Endometrium (tissue), 2 donors: ENCODE data around the gene MCU.
"Not testable (repeated sequence)": the region's sequence is repeated elsewhere in the genome, so short reads cannot be mapped to it uniquely, and the experiment has no call there.

Experiments
- FAIRE-seq: peaks from 2 replicates; lab custom pipeline; 2012; peaks lifted over from hg19 to GRCh38; lab: Jason Lieb, UNC
- donor health status: control.
- donor health status: control.

The MCU gene

DNA sequence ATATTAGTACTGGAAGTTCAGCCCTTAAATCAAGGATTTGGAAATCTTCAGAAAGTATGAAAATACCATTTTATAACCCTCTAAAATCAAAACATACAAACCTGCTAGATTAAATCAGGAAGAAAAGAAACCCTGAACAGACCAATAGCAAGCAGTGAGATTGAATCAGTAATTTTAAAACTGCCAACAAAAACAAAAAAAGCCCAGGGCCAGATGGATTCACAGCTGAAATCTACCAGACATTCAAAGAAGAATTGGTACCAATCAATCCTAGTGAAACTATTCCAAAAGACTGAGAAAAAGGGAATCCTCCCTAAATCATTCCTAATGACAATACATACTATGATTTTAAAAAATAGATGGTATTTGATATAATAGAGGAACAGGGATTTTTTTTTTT is 70.1 kb downstream of the MCU start:
- peak; percentile 68 for FAIRE-seq

DNA sequence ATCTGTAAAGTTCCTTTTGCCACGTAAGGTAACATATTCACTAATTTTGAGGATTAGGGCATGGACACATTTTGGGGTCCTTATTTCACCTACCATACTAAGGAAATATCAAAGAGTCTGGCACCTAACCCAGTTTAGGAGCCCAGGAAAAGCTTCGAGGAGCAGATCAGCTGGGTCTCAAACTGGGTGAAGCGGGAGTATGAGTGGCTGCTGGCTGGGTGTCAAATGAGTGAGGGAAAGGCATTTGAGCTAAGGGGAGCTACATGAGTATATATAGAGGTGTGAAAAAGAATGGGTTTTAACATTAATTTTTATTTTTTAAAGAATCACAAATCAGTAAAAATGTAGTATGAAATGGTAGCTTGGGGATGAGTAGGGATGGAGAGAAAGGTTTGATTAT is 71.3 kb downstream of the MCU start:
- FAIRE-seq: no peak

DNA sequence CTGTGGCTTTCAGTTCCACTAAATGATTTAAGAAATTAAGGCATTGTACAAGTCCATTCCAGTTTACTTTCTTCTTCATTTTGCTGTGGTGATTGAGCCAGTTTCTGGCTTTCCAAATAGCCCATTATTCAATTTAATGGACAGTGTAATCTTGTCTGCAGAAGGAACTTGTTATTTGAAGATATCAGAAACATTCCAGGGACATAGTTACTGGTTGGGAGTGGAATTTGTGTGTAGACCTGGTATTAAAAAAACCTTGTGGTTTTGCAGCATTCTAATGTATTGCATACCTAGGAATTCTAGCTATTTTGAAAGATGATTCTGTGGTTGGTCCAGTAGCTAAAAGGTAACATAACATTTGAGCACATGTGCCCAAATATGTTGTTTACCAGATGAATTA is 72.2 kb downstream of the MCU start:
- peak; percentile 63 for FAIRE-seq

DNA sequence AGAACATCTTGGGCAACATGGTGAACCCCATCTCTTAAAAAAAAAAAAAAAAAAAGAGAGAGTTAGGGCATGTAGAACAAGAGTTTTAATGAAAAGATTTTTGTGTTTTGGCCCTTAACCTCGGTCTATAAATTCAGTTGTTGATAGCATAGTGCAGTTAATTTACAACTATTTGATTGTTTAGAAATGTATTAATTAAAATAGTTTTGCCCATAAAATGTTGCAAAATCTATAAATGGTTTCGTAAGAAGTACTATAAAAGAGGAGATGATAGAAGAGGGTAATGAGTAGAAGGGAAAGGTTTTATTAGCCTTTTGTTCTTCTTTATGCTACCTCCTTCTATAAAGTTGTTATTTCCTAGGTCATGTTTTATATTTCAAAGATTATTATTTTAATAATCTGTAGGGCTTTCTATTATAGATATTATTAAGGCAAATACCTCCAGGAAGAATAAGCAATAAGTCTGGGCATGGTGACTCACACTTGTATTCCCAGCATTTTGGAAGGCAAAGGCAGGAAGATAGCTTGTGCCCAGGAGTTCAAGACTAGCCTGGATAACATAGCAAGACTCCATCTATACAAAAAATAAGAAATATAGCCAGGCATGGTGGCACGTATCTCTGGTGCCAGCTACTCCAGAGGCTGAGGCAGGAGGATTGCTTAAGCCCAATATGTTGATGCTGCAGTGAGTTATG is 73.3 kb downstream of the MCU start:
- peak; percentile 63 for FAIRE-seq

DNA sequence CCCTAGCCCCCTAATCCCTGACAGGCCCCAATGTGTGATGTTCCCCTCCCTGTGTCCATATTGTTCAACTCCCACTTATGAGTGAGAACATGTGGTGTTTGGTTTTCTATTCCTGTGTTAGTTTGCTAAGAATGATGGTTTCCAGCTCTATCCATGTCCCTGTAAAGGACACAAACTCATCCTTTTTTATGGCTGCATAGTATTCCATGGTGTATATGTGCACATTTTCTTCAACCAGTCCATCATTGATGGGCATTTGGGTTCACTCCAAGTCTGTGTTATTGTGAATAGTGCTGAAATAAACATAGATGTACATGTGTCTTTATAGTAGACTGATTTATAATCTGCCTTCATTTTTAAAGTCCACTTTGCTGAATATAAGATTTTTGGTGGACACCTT is 79.3 kb downstream of the MCU start:
- FAIRE-seq: not testable (repeated sequence)

DNA sequence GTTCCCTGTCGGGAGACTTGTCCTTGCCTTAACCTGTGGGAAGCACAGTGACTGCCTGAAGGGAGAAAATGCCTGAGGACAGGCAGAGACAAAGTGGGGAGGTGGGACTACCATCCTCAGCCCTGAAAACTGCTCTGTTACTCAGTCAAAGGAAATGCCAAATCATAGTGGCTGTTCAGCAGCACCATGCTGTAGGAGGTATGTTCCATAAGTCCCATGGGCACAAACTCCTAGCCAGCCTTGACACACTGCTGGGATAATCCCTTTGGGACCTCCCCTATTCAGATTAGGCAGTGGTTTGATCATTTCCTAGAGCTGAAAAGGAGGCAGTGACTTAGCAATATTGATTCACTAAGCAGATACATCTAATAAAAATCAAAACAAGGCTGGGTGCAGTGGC is 80.1 kb downstream of the MCU start:
- FAIRE-seq: no peak

DNA sequence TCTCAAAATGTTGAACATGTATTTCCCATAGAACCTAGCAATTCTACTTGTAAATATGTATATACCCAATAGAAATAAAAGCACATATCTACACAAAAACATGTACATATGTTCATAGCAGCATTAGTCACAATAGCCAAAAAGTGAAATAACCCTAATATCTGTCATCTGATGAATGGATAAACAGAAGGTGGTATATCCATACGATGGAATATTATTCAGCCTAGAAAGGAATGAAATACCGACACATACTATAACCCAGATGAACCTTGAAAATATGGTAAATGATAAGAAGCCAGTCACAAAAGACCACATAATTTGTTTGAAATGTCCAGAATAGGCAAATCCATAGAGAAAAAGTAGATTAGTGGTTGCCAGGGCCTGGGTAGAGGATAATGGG is 87.9 kb downstream of the MCU start:
- FAIRE-seq: no peak

DNA sequence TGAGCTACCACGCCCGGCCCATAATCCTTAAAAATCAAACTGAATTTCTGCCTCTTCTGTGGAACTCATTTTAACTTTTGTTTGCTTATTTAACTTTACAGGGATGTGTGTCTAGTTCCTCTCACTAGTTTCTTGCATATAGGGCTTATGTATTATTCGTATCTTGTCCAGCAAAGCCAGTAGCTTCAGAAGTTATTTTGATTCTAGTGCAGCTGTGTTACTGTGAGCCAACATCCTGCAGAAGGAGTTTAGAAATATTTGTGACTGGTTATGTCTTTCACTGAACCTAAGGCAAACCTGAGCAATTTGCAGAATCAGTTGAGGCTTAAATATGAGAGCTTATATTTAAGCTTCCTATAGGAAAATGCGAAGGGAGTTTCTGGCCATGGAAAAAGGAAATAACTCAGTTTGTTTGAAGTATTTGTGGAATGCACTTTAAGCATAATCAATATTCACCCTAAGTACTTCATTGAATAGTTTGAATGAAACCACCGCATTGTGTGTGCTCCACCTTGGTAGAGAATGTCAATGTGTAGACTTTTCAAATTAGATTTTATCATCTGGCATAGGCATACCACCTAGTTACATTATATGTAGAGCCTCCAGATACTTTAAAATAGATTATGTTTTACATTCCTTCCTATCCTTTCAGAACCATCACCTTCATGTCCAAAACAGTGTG is 90.8 kb downstream of the MCU start:
- FAIRE-seq: no peak

DNA sequence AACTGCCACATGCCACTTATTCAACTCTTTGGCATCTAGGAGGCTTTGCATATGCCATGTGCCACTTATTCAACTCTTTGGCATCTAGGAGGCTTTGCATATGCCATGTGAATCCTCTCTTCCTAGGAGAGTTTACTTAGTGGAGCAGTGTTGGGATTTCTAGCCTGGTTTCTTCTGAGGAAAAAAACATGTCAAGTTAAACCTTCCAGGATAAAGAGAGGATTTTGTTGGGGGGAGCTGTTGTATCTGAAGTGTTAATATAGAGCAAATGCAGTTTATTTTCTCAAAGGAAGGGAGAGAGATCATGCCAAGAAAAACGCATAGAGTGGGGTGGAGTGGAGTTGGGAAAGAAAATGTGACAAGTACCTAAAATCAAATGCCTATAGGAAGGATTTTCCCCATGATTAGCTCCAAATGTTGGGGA is 91.5 kb downstream of the MCU start:
- FAIRE-seq: no peak

DNA sequence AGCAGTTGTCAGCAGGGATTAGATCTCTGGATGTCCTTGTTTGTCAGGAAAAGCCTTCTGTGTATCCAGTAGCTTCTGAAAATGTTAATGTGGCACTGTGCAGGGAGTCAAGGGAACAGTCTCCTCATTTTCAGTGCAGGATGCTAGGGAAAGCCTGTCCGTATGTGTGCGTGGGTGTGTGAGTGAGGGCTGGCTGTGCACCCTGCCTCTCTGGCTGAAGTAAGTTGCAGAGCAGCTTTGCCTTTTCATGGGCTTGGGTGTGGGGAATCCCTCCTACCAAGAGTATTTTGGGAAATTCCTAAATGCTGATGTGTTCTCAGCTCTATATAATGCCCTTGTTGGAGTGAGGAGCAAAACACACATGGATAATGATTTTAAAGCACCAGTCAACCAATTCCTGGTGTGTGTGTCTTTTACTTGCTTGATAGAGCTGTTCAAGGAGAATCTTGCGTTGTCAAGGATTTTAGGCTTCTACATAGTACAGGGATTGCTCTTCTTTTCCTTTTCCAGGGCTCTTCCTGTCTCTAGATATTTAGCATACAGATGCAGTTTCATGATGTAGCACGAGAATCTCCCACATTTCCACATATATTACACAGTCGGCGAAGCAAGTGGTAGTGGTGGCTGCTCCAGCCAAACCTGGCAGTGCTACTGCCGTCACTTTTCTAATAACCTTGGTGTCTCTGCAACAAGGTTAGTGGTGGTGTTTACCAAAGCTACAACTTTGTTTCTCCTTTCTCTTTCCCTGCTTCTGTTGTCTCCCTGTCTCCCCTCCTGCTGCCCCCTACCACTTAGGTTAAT is 92.8 kb downstream of the MCU start:
- no peak for FAIRE-seq

DNA sequence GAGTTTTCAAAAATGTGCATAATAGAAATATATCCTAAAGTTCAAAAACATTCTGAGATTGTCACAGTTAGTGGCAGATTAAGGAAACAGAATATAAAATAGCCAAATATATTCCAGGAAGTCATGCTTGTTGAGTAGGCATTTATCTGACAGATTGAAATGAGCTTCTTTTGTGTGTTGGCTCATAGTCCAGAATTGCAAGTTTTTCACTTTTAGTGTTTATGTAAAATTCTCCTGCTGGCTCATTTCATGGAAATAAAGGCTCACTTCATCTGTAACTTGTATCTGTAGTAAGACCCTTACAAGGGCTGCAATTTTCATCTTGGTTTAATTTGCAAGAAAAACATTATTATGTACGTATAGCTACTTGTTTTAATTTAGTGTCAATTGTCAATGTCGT is 93.5 kb downstream of the MCU start:
- FAIRE-seq: no peak

DNA sequence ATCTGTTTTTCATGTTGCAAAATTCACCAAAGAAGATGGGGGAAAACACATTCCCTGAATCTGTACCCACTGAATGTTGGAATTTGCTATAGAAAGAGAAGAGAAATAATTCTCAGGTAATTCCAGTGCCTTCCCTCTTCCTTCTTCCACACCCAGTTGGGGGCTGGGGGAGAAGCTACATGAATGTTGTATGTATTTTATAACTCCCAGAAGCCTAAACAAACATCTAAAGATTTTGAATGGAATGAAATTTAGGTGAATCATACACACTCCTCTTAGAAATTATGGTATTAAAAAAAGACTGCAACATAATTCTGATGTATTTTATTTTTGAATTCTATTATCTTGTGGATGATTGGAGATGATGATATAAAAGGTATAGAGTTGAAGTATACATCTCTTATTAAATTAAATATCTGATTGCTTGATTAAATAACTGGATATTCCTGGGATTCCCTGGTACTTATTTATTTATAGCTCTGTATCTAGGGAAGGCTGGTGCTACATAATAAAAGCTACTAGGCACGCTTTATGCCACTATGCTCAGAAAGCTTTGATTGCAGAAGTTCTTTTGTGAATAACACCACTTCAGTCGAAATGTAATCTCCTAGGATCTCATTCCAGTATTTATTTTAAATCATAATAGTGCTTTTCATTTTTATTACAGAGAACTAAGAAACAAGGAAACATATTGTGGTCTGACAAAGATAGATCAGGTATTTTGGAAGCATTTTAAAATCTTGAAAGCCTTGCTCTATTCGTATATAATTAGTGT is 98.5 kb downstream of the MCU start:
- no peak for FAIRE-seq

DNA sequence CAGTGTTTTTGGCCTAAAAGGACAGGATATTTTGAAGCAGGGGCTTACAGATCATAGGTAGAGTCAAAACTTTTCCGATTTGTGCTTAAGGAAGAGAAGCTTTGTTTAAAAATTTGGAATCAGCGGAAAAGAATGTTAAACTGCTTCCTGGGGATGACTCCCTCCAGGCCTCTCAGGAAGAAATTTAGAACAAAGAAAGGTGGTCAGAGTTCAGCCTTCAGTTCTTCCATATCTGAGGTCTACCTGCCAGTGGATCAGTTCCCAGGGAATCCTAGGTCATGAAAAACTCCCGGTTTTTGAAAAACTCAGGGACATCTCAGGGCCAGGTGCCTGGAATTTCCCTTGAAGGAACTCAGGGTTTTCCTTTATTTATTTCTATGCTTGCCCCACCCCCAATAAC is 100.3 kb downstream of the MCU start:
- no peak for FAIRE-seq

DNA sequence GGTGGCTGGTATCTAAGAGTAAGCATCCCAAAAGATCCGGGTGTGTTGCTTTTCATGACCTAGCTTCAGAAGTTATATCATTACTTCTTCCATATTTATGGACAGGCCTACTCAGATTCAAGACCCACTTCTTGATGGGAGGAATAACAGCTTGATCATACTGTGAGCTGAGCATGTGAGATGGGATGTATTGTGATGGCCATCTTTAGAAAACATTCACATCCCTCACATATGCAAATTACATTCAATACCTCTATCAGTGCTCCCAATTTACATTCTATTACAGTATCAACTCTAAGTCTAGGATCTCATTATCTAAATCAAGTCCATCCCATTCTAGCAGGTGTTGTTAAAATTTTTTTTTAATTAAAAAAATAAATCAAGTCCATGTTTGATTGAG is 101.8 kb downstream of the MCU start:
- no peak for FAIRE-seq

DNA sequence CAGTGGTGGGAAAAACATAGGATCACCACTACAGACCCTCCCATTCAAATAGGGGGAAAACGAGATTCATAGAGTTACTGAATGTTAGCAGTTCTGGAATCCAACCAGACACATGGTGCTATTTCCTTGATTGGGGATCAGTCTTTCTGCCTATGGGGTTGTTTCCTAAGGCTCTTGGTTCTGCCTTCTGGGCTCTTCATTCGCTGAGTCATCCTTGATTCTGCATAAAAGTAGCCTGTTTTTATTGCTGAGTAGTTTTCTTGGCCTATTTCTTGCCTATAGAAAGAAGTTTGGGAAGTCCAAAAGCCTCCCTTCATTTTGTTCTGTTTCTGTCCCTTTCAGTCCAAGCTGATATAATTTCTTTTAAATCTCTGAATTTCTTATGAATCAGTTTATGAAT is 102.3 kb downstream of the MCU start:
- no peak for FAIRE-seq

DNA sequence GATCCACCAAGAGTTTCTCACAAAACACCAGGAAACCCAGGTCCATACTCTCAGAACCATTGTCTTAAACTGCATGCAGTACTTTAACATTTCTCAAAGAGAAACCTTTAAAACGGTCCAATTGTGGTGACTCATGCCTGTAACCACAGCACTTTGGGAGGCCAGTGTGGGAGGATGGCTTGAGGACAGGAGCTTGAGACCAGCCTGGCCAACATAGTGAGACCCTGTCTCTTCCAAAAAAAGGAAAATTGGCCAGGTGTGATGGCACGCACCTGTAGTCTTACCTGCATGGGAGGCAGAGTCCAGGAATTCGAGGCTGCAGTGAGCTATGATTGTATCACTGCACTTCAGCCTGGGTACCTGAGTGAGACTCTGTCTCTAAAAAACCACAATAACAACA is 104.1 kb downstream of the MCU start:
- no peak for FAIRE-seq

DNA sequence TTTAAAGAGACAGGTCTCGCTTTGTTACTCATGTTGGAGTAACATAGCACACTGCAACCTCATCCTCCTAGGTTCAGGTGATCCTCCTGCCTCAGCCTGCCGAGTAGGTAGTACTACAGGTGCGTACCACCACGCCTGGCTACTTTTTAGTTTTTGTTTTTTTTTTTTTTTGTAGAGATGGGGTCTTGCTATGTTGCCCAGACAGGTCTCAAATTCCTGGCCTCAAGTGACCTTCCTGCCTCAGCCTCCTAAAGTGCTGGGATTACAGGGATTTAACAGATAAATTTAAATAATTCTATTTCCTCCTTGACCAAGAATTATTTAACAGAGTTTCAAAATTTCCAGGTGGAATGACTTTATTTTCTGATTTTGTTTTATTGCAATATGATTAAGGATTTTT is 104.6 kb downstream of the MCU start:
- FAIRE-seq: no peak

DNA sequence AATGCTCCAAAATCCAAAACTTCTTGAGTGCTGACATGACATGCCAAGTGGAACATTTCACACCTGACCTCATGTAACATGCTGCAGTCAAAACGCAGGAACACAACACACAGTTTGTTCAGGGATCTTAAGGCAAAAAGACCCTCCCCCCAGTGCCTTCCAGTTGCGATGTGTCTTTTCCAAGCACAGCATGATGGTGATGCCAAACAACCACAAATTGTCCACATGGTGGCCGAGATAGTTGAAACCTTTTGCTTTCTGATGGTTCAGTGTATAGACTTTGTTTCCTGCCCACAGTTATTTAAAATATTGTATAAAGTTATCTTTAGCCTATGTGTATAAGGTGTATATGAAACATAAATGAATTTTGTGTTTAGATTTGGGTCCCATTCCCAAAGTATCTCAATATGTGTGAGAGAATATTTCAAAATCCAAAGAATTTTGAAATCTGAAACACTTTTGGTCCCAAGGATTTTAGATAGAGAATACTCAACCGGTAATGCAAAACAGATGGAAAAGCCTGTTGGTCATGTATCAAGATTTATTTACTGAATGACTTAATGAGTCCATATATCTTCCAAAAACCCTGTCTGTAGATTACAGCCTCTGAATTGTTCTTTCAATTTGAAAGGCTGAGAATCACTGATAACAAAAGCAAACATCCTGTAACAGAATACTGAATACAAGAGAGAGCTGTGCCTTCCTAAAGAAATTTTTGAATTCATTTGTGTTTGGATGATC is 108.2 kb downstream of the MCU start:
- FAIRE-seq: no peak

DNA sequence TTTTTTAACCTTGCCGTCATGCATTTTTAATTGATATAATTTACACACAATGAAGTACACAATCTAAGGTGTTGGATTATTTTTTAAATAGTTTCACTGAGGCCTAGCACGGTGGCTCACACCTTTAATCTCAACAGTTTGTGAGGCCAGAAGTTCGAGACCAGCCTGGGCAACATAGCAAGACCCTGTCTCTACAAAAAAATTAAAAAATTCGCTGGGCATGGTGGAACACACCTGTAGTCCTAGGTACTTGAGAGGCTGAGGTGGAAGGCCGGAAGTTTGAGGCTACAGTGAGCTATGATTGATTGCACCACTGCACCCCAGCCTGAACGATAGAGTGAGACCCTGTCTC is 108.8 kb downstream of the MCU start:
- FAIRE-seq: no peak

DNA sequence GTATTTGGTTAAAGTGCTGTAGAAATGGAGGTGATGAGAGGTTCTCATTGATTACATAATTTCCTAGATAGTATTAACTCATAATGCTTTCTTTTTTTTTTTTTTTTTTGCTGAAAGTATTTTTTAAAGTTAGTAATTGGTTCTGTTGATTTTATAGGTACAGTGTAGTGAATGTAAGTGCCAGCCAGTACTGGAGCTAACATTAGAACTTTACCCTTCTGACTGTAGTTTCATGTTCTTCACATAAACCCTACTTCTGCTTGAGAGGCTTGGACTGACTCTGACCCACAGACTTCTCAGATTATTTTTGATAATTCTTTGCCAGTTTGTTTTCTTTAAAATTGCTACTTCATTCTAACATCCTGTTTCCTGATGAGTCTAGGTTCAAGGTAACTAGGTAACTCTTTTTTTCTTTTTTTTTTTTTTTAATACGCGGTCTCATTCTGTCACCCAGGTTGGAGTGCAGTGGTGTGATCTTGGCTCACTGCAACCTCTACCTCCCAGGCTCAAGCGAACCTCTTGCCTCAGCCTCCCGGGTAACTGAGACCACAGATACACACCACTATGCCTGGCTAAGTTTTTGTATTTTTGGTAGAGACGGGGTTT is 109.4 kb downstream of the MCU start:
- no peak for FAIRE-seq

DNA sequence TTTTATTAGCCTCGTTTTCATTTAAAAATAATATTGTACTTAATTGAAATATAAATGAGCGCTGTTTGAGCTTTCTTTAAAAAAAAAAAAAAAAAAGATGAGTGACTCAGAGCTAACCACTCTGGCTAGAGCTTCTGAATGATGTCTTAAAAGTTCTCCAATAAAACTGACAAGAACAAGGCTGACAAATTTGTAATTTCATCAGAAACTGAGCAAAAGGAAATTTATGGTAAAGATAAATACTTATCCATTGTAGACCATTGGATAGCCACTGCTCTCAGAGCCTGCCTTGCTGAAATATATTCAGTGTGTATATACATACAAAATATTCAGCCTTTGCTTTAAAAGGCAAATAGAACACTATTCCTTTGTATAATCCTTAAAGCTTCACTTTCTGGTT is 110.4 kb downstream of the MCU start:
- FAIRE-seq: no peak
